Testis (tissue), 2 donors: ENCODE measurements around the gene LPP.

Experiments used
- CTCF ChIP-seq, 3 experiments: fragments of 450-650 bp in 2 of 3; fragments of 200-600 bp in 1 of 3; sonication (generic) in 1 of 3; IDR thresholded peaks; one replicate each; pipeline ENCODE4 v1.5.1; 2016 to 2019; ENCODE audit warnings: antibody characterized with exemption in 3 of 3, mild to moderate bottlenecking in 2 of 3, moderate library complexity in 1 of 3
- POLR2A ChIP-seq: fragments of 450-650 bp; IDR thresholded peaks from one replicate; pipeline ENCODE4 v1.6.1; 2017; ENCODE audit warnings: antibody characterized with exemption, mild to moderate bottlenecking, moderate library complexity

GRCh38 chr3:188416041-188416440, 262.1 kb downstream of the LPP start:
- no peak for TF ChIP-seq CTCF (IDR thresholded peaks at IDR 0.05)
- TF ChIP-seq POLR2A: no peak
